OCI-LY1 (cell line): ENCODE measurements around the gene WNK2.

Experiments
- H2AFZ ChIP-seq: fragments of 200-600 bp; sonication (generic), shearing (Covaris generic); 2 replicates; pipeline ENCODE4 v1.6.0; 2014; ENCODE audit warnings: antibody characterized with exemption, mild to moderate bottlenecking, low read length
- H3F3A ChIP-seq: fragments of 200-600 bp; sonication (generic), shearing (Covaris generic); 2 replicates; pipeline ENCODE4 v1.6.0; 2014; ENCODE audit warnings: mild to moderate bottlenecking, antibody characterized with exemption, low read length, moderate library complexity; ENCODE audit not compliant: insufficient read depth
- H3K27ac ChIP-seq: fragments of 200-600 bp; sonication (generic); 2 replicates; pipeline ENCODE4 v1.5.1; 2014; ENCODE audit warnings: low read length, mixed run types, mild to moderate bottlenecking, low read depth; ENCODE audit not compliant: poor library complexity, severe bottlenecking
- H3K27me3 ChIP-seq: fragments of 200-600 bp; sonication (generic); 2 replicates; pipeline ENCODE4 v1.6.0; 2014; ENCODE audit warnings: antibody characterized with exemption, mild to moderate bottlenecking, low read length, moderate library complexity; ENCODE audit not compliant: insufficient read depth
- H3K36me3 ChIP-seq: fragments of 200-600 bp; sonication (generic); 2 replicates; pipeline ENCODE4 v1.6.1; 2014; ENCODE audit warnings: mild to moderate bottlenecking, antibody characterized with exemption, low read length, moderate library complexity, mixed read lengths; ENCODE audit not compliant: insufficient read depth
- H3K4me1 ChIP-seq: fragments of 200-600 bp; sonication (generic); 2 replicates; pipeline ENCODE4 v1.5.1; 2014; ENCODE audit warnings: mild to moderate bottlenecking, low read length, moderate library complexity; ENCODE audit not compliant: insufficient read depth, severe bottlenecking
- H3K4me2 ChIP-seq: fragments of 200-600 bp; sonication (generic), shearing (Covaris generic); 2 replicates; pipeline ENCODE4 v1.6.1; 2014; ENCODE audit warnings: low read length
- H3K4me3 ChIP-seq: fragments of 200-600 bp; sonication (generic); 2 replicates; pipeline ENCODE4 v1.5.1; 2014; ENCODE audit warnings: low read length, low read depth, mild to moderate bottlenecking, mixed read lengths; ENCODE audit not compliant: poor library complexity, severe bottlenecking
- H3K79me2 ChIP-seq: fragments of 200-600 bp; shearing (Covaris generic); 2 replicates; pipeline ENCODE4 v1.6.1; 2016; ENCODE audit warnings: mixed run types, low read length, mixed read lengths; ENCODE audit not compliant: insufficient read depth
- H3K9ac ChIP-seq: fragments of 200-600 bp; sonication (generic), shearing (Covaris generic); 2 replicates; pipeline ENCODE4 v1.6.1; 2014; ENCODE audit warnings: mild to moderate bottlenecking, low read length, mixed read lengths
- H3K9me2 ChIP-seq: fragments of 200-600 bp; sonication (generic), shearing (Covaris generic); 2 replicates; pipeline ENCODE4 v1.6.1; 2014; ENCODE audit warnings: low read depth, mild to moderate bottlenecking, low read length, mixed read lengths
- H3K9me3 ChIP-seq: fragments of 200-600 bp; shearing (Covaris generic); 2 replicates; pipeline ENCODE4 v1.6.1; 2014; ENCODE audit warnings: low read length, mixed read lengths
- H4K20me1 ChIP-seq: fragments of 200-600 bp; sonication (generic), shearing (Covaris generic); 2 replicates; pipeline ENCODE4 v1.6.0; 2016; ENCODE audit warnings: mild to moderate bottlenecking, low read length; ENCODE audit not compliant: insufficient read depth
- CTCF ChIP-seq: fragments of 200-600 bp; sonication (generic), shearing (Covaris generic); IDR thresholded peaks from 2 replicates; pipeline ENCODE4 v1.5.1; 2017; ENCODE audit warnings: mild to moderate bottlenecking, antibody characterized with exemption, low read length, moderate library complexity, mixed read lengths
- EZH2 ChIP-seq: fragments of 200-600 bp; sonication (generic), shearing (Covaris generic); IDR thresholded peaks from 2 replicates; pipeline ENCODE4 v1.8.0; 2017; ENCODE audit warnings: borderline replicate concordance, mixed run types, mild to moderate bottlenecking, antibody characterized with exemption, low read length, moderate library complexity, mixed read lengths

WNK2 gene

GRCh38 chr9:93137362-93137761 lies 46.6 kb upstream of the WNK2 start:
- Histone ChIP-seq H3K4me3 (no peak overlapping the region), H3K27me3 (no peaks in the 10 kb centered on the region), H3K27ac (peak overlapping the region; percentile 43), H4K20me1 (no peaks in the 10 kb centered on the region), H3K9ac (no peak overlapping the region), H3F3A (no peaks in the 10 kb centered on the region), H3K4me1 (peaks cover 70% of the 10 kb centered on the region), H3K4me2 (no peak overlapping the region), H3K79me2 (no peaks in the 10 kb centered on the region), H3K9me3 (no peaks in the 10 kb centered on the region), H3K9me2 (no peaks in the 10 kb centered on the region), H3K36me3 (no peaks in the 10 kb centered on the region), H2AFZ (no peak overlapping the region)
- TF ChIP-seq EZH2 (no peak), CTCF (no peak)

GRCh38 chr9:93138171-93138764 lies 45.7 kb upstream of the WNK2 start:
- H3K9me2 ChIP-seq = no peaks in the 10 kb centered on the region
- no peaks in the 10 kb centered on the region for H3K79me2 ChIP-seq
- no peaks in the 10 kb centered on the region for H4K20me1 ChIP-seq
- no peak overlapping the region for H3K4me3 ChIP-seq
- no peak overlapping the region for H2AFZ ChIP-seq
- no peaks in the 10 kb centered on the region for H3F3A ChIP-seq
- H3K4me2 ChIP-seq = no peak overlapping the region
- no peaks in the 10 kb centered on the region for H3K36me3 ChIP-seq
- TF ChIP-seq EZH2 (no peak), CTCF (no peak)
- no peaks in the 10 kb centered on the region for H3K27me3 ChIP-seq
- no peak overlapping the region for H3K9ac ChIP-seq
- H3K4me1 ChIP-seq = peaks cover 64% of the 10 kb centered on the region
- H3K27ac ChIP-seq = peak overlapping the region; percentile 43
- H3K9me3 ChIP-seq = no peaks in the 10 kb centered on the region

- peaks cover 69% of the 10 kb centered on the region for H3K4me1 ChIP-seq
- H3K79me2 ChIP-seq = no peaks in the 10 kb centered on the region
- H2AFZ ChIP-seq = no peak overlapping the region
- no peak overlapping the region; the same call in 1 of the 2 replicates for H3K4me2 ChIP-seq
- no peaks in the 10 kb centered on the region for H3F3A ChIP-seq
- H3K9ac ChIP-seq = peak overlapping the region; percentile 28; the same call in 1 of the 2 replicates
- H3K36me3 ChIP-seq = no peaks in the 10 kb centered on the region
- H3K27me3 ChIP-seq = no peaks in the 10 kb centered on the region
- no peaks in the 10 kb centered on the region for H3K9me3 ChIP-seq
- H3K4me3 ChIP-seq = no peak overlapping the region
- peak overlapping the region; percentile 69 for H3K27ac ChIP-seq
- TF ChIP-seq CTCF = no peak
- TF ChIP-seq EZH2 = no peak
- no peaks in the 10 kb centered on the region for H4K20me1 ChIP-seq
- no peaks in the 10 kb centered on the region for H3K9me2 ChIP-seq
Observed at GRCh38 chr9:93139365-93140182, 44.4 kb upstream of the WNK2 start.
